Ascending aorta (tissue), 2 donors: ENCODE measurements around the gene YIPF4. TPM values are rescaled to one million over a fixed set of nuclear protein-coding genes. Genes with fewer than 3 reads are reported as not detected.

ENCODE experiments used
- DNase-seq, 2 donors: peaks; one replicate each; pipeline ENCODE4 v3.0.0-alpha.2; 2019; ENCODE audit warnings: low spot score in 2 of 2
- H3K27ac ChIP-seq, 2 donors: fragments of 200-600 bp; sonication (generic); one replicate each; pipeline ENCODE4 v1.5.1; 2016 to 2017; ENCODE audit warnings: mild to moderate bottlenecking in 1 of 2
- H3K27me3 ChIP-seq: fragments of 200-600 bp; sonication (generic); one replicate; pipeline ENCODE4 v1.5.1; 2017
- H3K36me3 ChIP-seq, 2 donors: fragments of 200-600 bp; sonication (generic); one replicate each; pipeline ENCODE4 v1.5.1; 2016
- H3K4me1 ChIP-seq, 2 donors: fragments of 200-600 bp; sonication (generic); one replicate each; pipeline ENCODE4 v1.5.1; 2016 to 2017; ENCODE audit warnings: mild to moderate bottlenecking in 1 of 2
- H3K4me3 ChIP-seq, 2 donors: fragments of 200-600 bp; sonication (generic); one replicate each; pipeline ENCODE4 v1.5.1; 2016 to 2017; ENCODE audit warnings: mild to moderate bottlenecking in 1 of 2
- H3K9me3 ChIP-seq, 2 donors: fragments of 200-600 bp; sonication (generic); one replicate each; pipeline ENCODE4 v1.5.1; 2016
- CTCF ChIP-seq, 3 experiments: fragments of 200-600 bp in 2 of 3; fragments of 450-650 bp in 1 of 3; sonication (generic) in 2 of 3; IDR thresholded peaks; one replicate each; pipeline ENCODE4 v1.5.1; 2016 to 2019; ENCODE audit warnings: antibody characterized with exemption in 3 of 3, mild to moderate bottlenecking in 1 of 3, moderate library complexity in 1 of 3
- intact Hi-C: fragments of 100-400 bp; cut with DNase I; formaldehyde crosslinking; loops from one replicate; pipeline ENCODE4 v1.15.1; 2023
- total RNA-seq: library from RNA; depleted of rRNA; stranded (reverse); fragments of >200 nt; gene quantifications from one replicate; pipeline ENCODE4 v1.1.0, GENCODE V29; 2016

Gene YIPF4
- 9.2 TPM for total RNA-seq

- H3K4me1 ChIP-seq, result peaks cover 3 to 4% of the 10 kb centered on the region in 2 donors
- TF ChIP-seq CTCF (IDR thresholded peaks at IDR 0.05), result no peak
- H3K27me3 ChIP-seq, result no peaks in the 10 kb centered on the region
- intact Hi-C loops, result loop anchor here (2.0 to 5.0 kb wide), 2 partner anchors 79 to 111 kb away; partner anchors contain the start of genes BIRC6 and SLC30A6
- peaks cover 6 to 14% of the 10 kb centered on the region in 2 donors for H3K36me3 ChIP-seq
- H3K4me3 ChIP-seq, result peak within 1 kb of the TSS; percentile 89 to 99
- DNase-seq, result peak; percentile 73 to 94
- H3K27ac ChIP-seq, result peak within 1 kb of the TSS; percentile 81 to 85
- no peaks in the 10 kb centered on the region for H3K9me3 ChIP-seq
Measured at GRCh38 chr2:32277674-32278477, at the start of gene YIPF4. YIPF4 (plus strand) TSS chr2:32277904; CDS start chr2:32278156, 252 bp downstream.

- H3K36me3 ChIP-seq, result peaks cover 0 to 14% of the 10 kb centered on the region in 2 donors
- TF ChIP-seq CTCF (IDR thresholded peaks at IDR 0.05), result no peak
- H3K4me1 ChIP-seq, result no peaks in the 10 kb centered on the region
- no peak overlapping the region for H3K27ac ChIP-seq
- DNase-seq, result no peak
- no peaks in the 10 kb centered on the region for H3K27me3 ChIP-seq
- H3K9me3 ChIP-seq, result no peaks in the 10 kb centered on the region
- no peak overlapping the region for H3K4me3 ChIP-seq
- intact Hi-C loops, result no loop called here
Measured at GRCh38 chr2:32228181-32228580, 49.5 kb upstream of the YIPF4 start.

- H3K27ac ChIP-seq, result no peak overlapping the region
- no peak for TF ChIP-seq CTCF (IDR thresholded peaks at IDR 0.05)
- no peak overlapping the region for H3K4me3 ChIP-seq
- H3K27me3 ChIP-seq, result no peaks in the 10 kb centered on the region
- H3K4me1 ChIP-seq, result no peaks in the 10 kb centered on the region
- no peaks in the 10 kb centered on the region for H3K9me3 ChIP-seq
- intact Hi-C loops, result no loop called here
- peaks cover 0 to 9% of the 10 kb centered on the region in 2 donors for H3K36me3 ChIP-seq
- no peak for DNase-seq
Measured at GRCh38 chr2:32229635-32230034, 48.1 kb upstream of the YIPF4 start.

GRCh38 chr2:32231959-32232358, 45.7 kb upstream of the YIPF4 start:
- Histone ChIP-seq H3K36me3 (no peaks in the 10 kb centered on the region), H3K9me3 (no peaks in the 10 kb centered on the region), H3K4me1 (no peaks in the 10 kb centered on the region), H3K27me3 (no peaks in the 10 kb centered on the region), H3K27ac (no peak overlapping the region), H3K4me3 (no peak overlapping the region)
- intact Hi-C loops, result no loop called here
- TF ChIP-seq CTCF (IDR thresholded peaks at IDR 0.05), result no peak
- no peak for DNase-seq

- DNase-seq, result no peak
- Histone ChIP-seq H3K9me3 (no peaks in the 10 kb centered on the region), H3K4me3 (no peak overlapping the region), H3K27me3 (no peaks in the 10 kb centered on the region), H3K36me3 (no peaks in the 10 kb centered on the region), H3K27ac (no peak overlapping the region), H3K4me1 (no peaks in the 10 kb centered on the region)
- intact Hi-C loops, result no loop called here
- TF ChIP-seq CTCF (IDR thresholded peaks at IDR 0.05), result no peak
Measured at GRCh38 chr2:32235315-32235714, 42.4 kb upstream of the YIPF4 start.
